Astrocyte of the cerebellum (primary cell): ENCODE results near the gene KPNA1.
A peak's percentile ranks its signal among the peaks of the same experiment; 100 is the strongest.

ENCODE experiments used
- DNase-seq: peaks from one replicate; pipeline ENCODE4 v3.0.0-alpha.2; 2011; ENCODE audit warnings: low read depth
- H3K4me3 ChIP-seq: 2 replicates; pipeline ENCODE4 v1.5.1; 2011; ENCODE audit warnings: mild to moderate bottlenecking, low read depth, low read length, moderate library complexity
- CTCF ChIP-seq: IDR thresholded peaks from 2 replicates; pipeline ENCODE4 v1.5.1; 2012; ENCODE audit warnings: low read length, low read depth, moderate library complexity, mild to moderate bottlenecking; ENCODE audit errors: missing control alignments
- in situ Hi-C: cut with HindIII; loops from 2 replicates; pipeline ENCODE4 v1.10.0; 2017; ENCODE audit warnings: low sequenced_read_pairs

KPNA1 gene

GRCh38 chr3:122514123-122515019 lies at the start of gene KPNA1:
Gene KPNA1, minus strand, starts transcription at chr3:122514939. Its CDS starts 18,374 bp downstream, at chr3:122496565.
- no peak for TF ChIP-seq CTCF
- peak; percentile 70 for DNase-seq
- in situ Hi-C loops, result no loop called here
- peak within 1 kb of the TSS; percentile 86 for H3K4me3 ChIP-seq

- peak; percentile 33 for DNase-seq
- H3K4me3 ChIP-seq, result peak within 1 kb of the TSS; percentile 77
- in situ Hi-C loops, result no loop called here
- TF ChIP-seq CTCF, result no peak
These were observed 49.6 kb upstream of the KPNA1 start, which contains the start of the genes DTX3L and PARP9 for GRCh38 chr3:122564155-122564912. Gene DTX3L, plus strand, starts transcription at chr3:122564338. Its CDS starts 89 bp downstream, at chr3:122564427. Gene PARP9, minus strand, starts transcription at chr3:122564300. Its CDS starts 4,680 bp downstream, at chr3:122559620.

- TF ChIP-seq CTCF, result no peak
- DNase-seq, result no peak
- peak overlapping the region; percentile 77 for H3K4me3 ChIP-seq
- in situ Hi-C loops, result no loop called here
These were observed 48.9 kb upstream of the KPNA1 start for GRCh38 chr3:122563717-122564025.

- TF ChIP-seq CTCF, result no peak
- H3K4me3 ChIP-seq, result peak overlapping the region; percentile 77
- no peak for DNase-seq
- in situ Hi-C loops, result no loop called here
These were observed 48.4 kb upstream of the KPNA1 start for GRCh38 chr3:122562923-122563716.

GRCh38 chr3:122560680-122561079 lies 45.9 kb upstream of the KPNA1 start:
- DNase-seq, result peak; percentile 54
- peak; percentile 67 for TF ChIP-seq CTCF
- no peak overlapping the region for H3K4me3 ChIP-seq
- in situ Hi-C loops, result no loop called here

- no peak overlapping the region for H3K4me3 ChIP-seq
- DNase-seq, result no peak
- no peak for TF ChIP-seq CTCF
- in situ Hi-C loops, result no loop called here
These were observed 45.2 kb upstream of the KPNA1 start for GRCh38 chr3:122559906-122560305.
